Aortic smooth muscle cell (primary cell): ENCODE data around the gene FBXO27. TPM values are rescaled to one million over a fixed set of nuclear protein-coding genes. Genes with fewer than 3 reads are reported as not detected.

Source experiments
- total RNA-seq: library from RNA; depleted of rRNA; stranded (reverse); fragments of >200 nt; gene quantifications from 2 replicates; pipeline ENCODE4 v1.2.3, GENCODE V29; 2014

Gene FBXO27
- total RNA-seq, result 1.2 and 1.8 TPM in 2 replicates

GRCh38 chr19:39032063-39032918, at the start of gene FBXO27:
Gene FBXO27, minus strand, starts transcription at chr19:39032549. Its CDS starts 322 bp downstream, at chr19:39032227.

GRCh38 chr19:38975214-38975860, 57.0 kb downstream of the FBXO27 start, which contains the start of gene FBXO17:
Gene FBXO17, minus strand, starts transcription at chr19:38975742. Its CDS starts 25,423 bp downstream, at chr19:38950319.

Other genes with a start within 250 kb of the FBXO27 start
- gene LGALS7B, start 243.3 kb downstream of the FBXO27 start, total RNA-seq, result not detected in 2 replicates
- gene LGALS4, start 219.6 kb downstream of the FBXO27 start, total RNA-seq, result not detected in 2 replicates
- gene ECH1, start 200.8 kb downstream of the FBXO27 start, total RNA-seq, result 9.8 and 10.0 TPM in 2 replicates
- 215 and 236 TPM in 2 replicates for gene HNRNPL, start 182.6 kb downstream of the FBXO27 start, total RNA-seq
- gene RINL, start 154.3 kb downstream of the FBXO27 start, total RNA-seq, result 0.66 and 0.68 TPM in 2 replicates
- gene SIRT2, start 132.9 kb downstream of the FBXO27 start, total RNA-seq, result 40.4 and 50.4 TPM in 2 replicates
- 8.0 and 13.3 TPM in 2 replicates for gene NFKBIB, start 132.6 kb downstream of the FBXO27 start, total RNA-seq
- gene CCER2, start 120.4 kb downstream of the FBXO27 start, total RNA-seq, result not detected in 2 replicates
- 7.8 and 8.2 TPM in 2 replicates for gene SARS2, start 101.8 kb downstream of the FBXO27 start, total RNA-seq
- 21.0 and 33.7 TPM in 2 replicates for gene MRPS12, start 101.6 kb downstream of the FBXO27 start, total RNA-seq
- gene FBXO17, start 56.8 kb downstream of the FBXO27 start, total RNA-seq, result 11.0 and 15.3 TPM in 2 replicates
- 0.12 TPM in 1 of 2 replicates, not detected in the other for gene ACP7, start 51.8 kb upstream of the FBXO27 start, total RNA-seq
- gene PAK4, start 93.2 kb upstream of the FBXO27 start, total RNA-seq, result 3.7 and 4.7 TPM in 2 replicates
- not detected in 2 replicates for gene NCCRP1, start 164.4 kb upstream of the FBXO27 start, total RNA-seq
- not detected in 2 replicates for gene SYCN, start 171.7 kb upstream of the FBXO27 start, total RNA-seq
- gene IFNL3, start 212.5 kb upstream of the FBXO27 start, total RNA-seq, result not detected in 2 replicates
- gene IFNL4, start 216.3 kb upstream of the FBXO27 start, total RNA-seq, result not detected in 2 replicates
- gene IFNL2, start 235.8 kb upstream of the FBXO27 start, total RNA-seq, result not detected in 2 replicates